ENCODE results near the gene ALK.

- TF ChIP-seq CTCF (conservative IDR thresholded peaks at IDR 0.05 in 1 of 2, IDR thresholded peaks at IDR 0.05 in 1 of 2; ENCODE audit: low read depth in 1 of 2, low read length in 2 of 2): no peak
- no peak for TF ChIP-seq EZH2 (IDR thresholded peaks at IDR 0.05; ENCODE audit: low read length, missing control alignments)
These were observed 319.5 kb downstream of the ALK start for GRCh38 chr2:29601872-29602271.
